Activated naive CD8-positive, alpha-beta T cell treated with anti-CD3 and anti-CD28 coated beads, Interleukin-2, amount 10 ng/mL, durations not matched to agents 7 days and 5 days (primary cell): Measurements from ENCODE around the gene C19orf85. TPM values are rescaled to one million over a fixed set of nuclear protein-coding genes. Genes with fewer than 3 reads are reported as not detected.
"Not testable (repeated sequence)": the region's sequence is repeated elsewhere in the genome, so short reads cannot be mapped to it uniquely, and the experiment has no call there.

Experiments
- ATAC-seq: fragments of 150-1000 bp; cut with Tn5 transposase; one replicate; pipeline ENCODE4 v1.10.0; 2021; ENCODE audit warnings: low read depth, moderate library complexity
- POLR2A ChIA-PET: fragments of 350-600 bp; sonication (Branson Sonifier 250); formaldehyde crosslinking; loops from one replicate; lab custom pipeline; 2021; ENCODE audit warnings: antibody characterized with exemption; lab: Charles Lee
- DNase-seq: peaks from one replicate; pipeline ENCODE4 v3.0.0; 2021
- H3K27ac Mint-ChIP-seq: one replicate; pipeline ENCODE4 v1.8.0; 2022; ENCODE audit warnings: mild to moderate bottlenecking, mixed read lengths
- H3K27me3 Mint-ChIP-seq: one replicate; pipeline ENCODE4 v1.8.0; 2022; ENCODE audit warnings: mild to moderate bottlenecking, moderate library complexity, mixed read lengths
- H3K36me3 Mint-ChIP-seq: one replicate; pipeline ENCODE4 v1.8.0; 2021; ENCODE audit warnings: mild to moderate bottlenecking, mixed read lengths
- H3K4me1 Mint-ChIP-seq: one replicate; pipeline ENCODE4 v1.8.0; 2021; ENCODE audit warnings: mixed read lengths
- H3K4me3 Mint-ChIP-seq: one replicate; pipeline ENCODE4 v1.8.0; 2022; ENCODE audit warnings: mild to moderate bottlenecking, moderate library complexity, mixed read lengths
- H3K9me3 Mint-ChIP-seq: one replicate; pipeline ENCODE4 v1.8.0; 2021; ENCODE audit warnings: mixed read lengths
- total RNA-seq, 2 experiments: library from RNA; stranded (reverse); gene quantifications; one replicate each; pipeline ENCODE4 v1.2.3, GENCODE V29; 2021

The C19orf85 gene
- total RNA-seq, 2 experiments from 2014 or later = not detected

GRCh38 chr19:55456347-55456746 is 8.2 kb downstream of the C19orf85 start:
- no peak overlapping the region for H3K4me3 Mint-ChIP-seq
- DNase-seq (no peak), ATAC-seq (no peak)
- POLR2A ChIA-PET = no interaction called here
- no peak overlapping the region for H3K27ac Mint-ChIP-seq
- H3K4me1 Mint-ChIP-seq = peaks cover 9% of the 10 kb centered on the region
- peaks cover 8% of the 10 kb centered on the region for H3K36me3 Mint-ChIP-seq
- peaks cover 16% of the 10 kb centered on the region for H3K27me3 Mint-ChIP-seq
- H3K9me3 Mint-ChIP-seq = no peaks in the 10 kb centered on the region

- no peak for DNase-seq
Measured at GRCh38 chr19:55455576-55456235, 8.8 kb downstream of the C19orf85 start.

DNA sequence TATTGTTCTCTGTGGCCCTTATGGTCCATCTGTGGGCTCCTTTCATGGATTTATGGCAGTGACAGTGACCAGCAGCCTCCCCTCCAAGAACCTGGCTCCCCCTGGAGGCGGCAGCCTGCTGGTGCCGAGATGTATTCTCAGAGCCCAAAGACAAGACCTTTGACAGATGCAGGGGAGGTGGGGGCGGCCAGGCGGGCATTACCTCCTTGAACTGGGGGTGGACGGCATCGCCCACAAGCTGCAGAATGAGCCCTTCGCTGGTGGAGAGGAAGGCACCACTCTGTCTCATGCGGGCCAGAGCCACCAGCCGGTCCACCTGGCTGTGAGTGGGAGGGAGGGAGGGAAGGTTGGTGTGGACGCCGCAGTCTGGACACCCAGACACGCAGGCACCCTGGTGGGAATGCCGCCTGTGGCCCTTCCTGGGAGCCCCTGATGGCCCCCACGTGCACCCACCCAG is 9.7 kb downstream of the C19orf85 start:
- no peaks in the 10 kb centered on the region for H3K9me3 Mint-ChIP-seq
- POLR2A ChIA-PET = no interaction called here
- peak; percentile 46 for ATAC-seq
- peaks cover 25% of the 10 kb centered on the region for H3K27me3 Mint-ChIP-seq
- H3K36me3 Mint-ChIP-seq = peaks cover 8% of the 10 kb centered on the region
- DNase-seq = peak; percentile 65
- peaks cover 5% of the 10 kb centered on the region for H3K4me1 Mint-ChIP-seq
- H3K27ac Mint-ChIP-seq = no peak overlapping the region
- no peak overlapping the region for H3K4me3 Mint-ChIP-seq

More at GRCh38 chr19:55455576-55456235, 8.8 kb downstream of the C19orf85 start:
- H3K27me3 Mint-ChIP-seq = peaks cover 21% of the 10 kb centered on the region
- no peaks in the 10 kb centered on the region for H3K9me3 Mint-ChIP-seq
- no peak for ATAC-seq
- POLR2A ChIA-PET = no interaction called here
- no peak overlapping the region for H3K27ac Mint-ChIP-seq
- H3K4me1 Mint-ChIP-seq = peaks cover 7% of the 10 kb centered on the region
- no peak overlapping the region for H3K4me3 Mint-ChIP-seq
- peaks cover 8% of the 10 kb centered on the region for H3K36me3 Mint-ChIP-seq

DNA sequence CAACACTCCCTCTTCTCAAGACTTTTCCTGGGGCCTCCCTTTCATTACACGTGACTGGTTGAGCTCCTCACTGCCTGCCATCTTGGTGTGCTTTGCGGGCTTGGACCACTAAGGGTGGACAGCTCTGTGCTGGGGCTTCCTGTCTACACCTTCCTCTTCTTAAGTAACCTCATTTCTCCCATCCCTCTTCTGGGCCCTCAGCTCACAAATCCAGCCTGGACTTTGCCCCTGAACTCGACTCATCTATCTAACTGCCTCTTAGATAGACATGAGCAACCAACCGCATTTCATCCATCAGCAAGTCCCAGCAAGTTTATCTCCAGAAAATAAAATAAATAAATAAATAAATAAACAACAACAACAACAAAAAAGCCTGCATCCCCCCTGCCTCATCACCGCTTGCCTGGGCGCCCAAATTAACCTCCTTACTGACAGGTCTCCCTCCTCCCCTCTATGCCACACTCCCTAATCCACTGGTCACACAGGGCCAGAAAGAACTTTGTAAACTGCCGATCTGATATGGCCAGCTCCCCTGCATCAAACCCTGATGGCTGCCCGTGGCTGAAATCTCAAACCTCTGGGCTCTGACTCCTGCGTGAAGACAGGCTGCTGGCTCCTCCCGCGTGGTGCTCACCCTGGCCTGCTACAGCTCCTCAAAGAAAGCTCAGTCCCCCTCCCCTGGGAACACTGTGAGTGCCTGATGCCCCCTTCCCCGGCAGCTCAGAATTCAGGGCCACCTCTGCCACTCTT is 10.9 kb downstream of the C19orf85 start:
- H3K4me3 Mint-ChIP-seq = no peak overlapping the region
- H3K27ac Mint-ChIP-seq = no peak overlapping the region
- ATAC-seq (no peak), DNase-seq (no peak)
- H3K4me1 Mint-ChIP-seq = peaks cover 5% of the 10 kb centered on the region
- no peaks in the 10 kb centered on the region for H3K9me3 Mint-ChIP-seq
- peaks cover 8% of the 10 kb centered on the region for H3K36me3 Mint-ChIP-seq
- peaks cover 25% of the 10 kb centered on the region for H3K27me3 Mint-ChIP-seq
- POLR2A ChIA-PET = interaction anchor here (0.5 to 0.7 kb wide), 2 partner anchors 16 to 22 kb away, joined by 3 to 4 read pairs; partner anchors contain the start of gene ZNF628

DNA sequence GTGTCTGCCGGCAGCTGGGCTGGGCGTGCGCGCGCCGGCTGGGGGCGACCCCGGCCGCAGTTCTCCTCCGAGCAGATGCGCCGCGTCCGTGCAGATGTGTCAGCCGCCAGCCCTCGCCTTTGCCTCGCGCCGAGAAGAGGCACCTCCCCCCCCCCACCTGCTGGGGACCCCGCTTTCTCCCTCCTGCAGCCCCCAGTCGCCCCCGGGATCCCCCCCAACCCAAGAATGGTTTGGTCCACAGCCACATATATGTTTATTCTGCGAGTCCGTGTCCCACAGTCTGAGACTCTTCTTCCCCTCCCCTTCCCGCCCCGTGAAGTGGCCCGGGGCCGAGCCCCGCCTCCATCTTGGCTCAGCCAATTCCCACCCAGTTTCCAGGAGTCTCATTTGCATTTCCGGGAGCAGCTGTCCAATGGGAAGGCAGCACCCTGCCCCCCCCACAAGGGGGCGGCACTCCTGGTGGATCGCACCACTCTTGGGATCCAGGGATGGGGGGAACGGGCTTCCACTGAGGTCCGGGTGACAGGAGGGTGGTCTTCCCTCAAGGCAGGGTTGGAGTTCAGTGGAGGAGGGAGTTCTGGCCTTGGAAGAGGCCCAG is 11.7 kb downstream of the C19orf85 start:
- POLR2A ChIA-PET = no interaction called here
- Mint-ChIP-seq H3K27ac (no peak overlapping the region), H3K36me3 (peaks cover 8% of the 10 kb centered on the region), H3K4me3 (no peak overlapping the region), H3K9me3 (no peaks in the 10 kb centered on the region), H3K4me1 (peaks cover 4% of the 10 kb centered on the region), H3K27me3 (peaks cover 25% of the 10 kb centered on the region)
- peak; percentile 18 for ATAC-seq
- DNase-seq = no peak

GRCh38 chr19:55451965-55452748 is 12.4 kb downstream of the C19orf85 start:
- DNase-seq (no peak), ATAC-seq (no peak)
- Mint-ChIP-seq H3K36me3 (peaks cover 8% of the 10 kb centered on the region), H3K9me3 (no peaks in the 10 kb centered on the region), H3K4me3 (no peak overlapping the region), H3K27me3 (peaks cover 25% of the 10 kb centered on the region), H3K4me1 (peaks cover 4% of the 10 kb centered on the region), H3K27ac (no peak overlapping the region)
- POLR2A ChIA-PET = no interaction called here

- ATAC-seq (no peak), DNase-seq (no peak)
- Mint-ChIP-seq H3K9me3 (no peaks in the 10 kb centered on the region), H3K27me3 (peaks cover 25% of the 10 kb centered on the region), H3K27ac (no peak overlapping the region), H3K4me3 (no peak overlapping the region), H3K4me1 (peaks cover 4% of the 10 kb centered on the region), H3K36me3 (peaks cover 8% of the 10 kb centered on the region)
- POLR2A ChIA-PET = no interaction called here
Measured at GRCh38 chr19:55451163-55451964, 13.2 kb downstream of the C19orf85 start.

GRCh38 chr19:55449469-55449868 is 15.1 kb downstream of the C19orf85 start:
- peaks cover 4% of the 10 kb centered on the region for H3K4me1 Mint-ChIP-seq
- peaks cover 40% of the 10 kb centered on the region for H3K27me3 Mint-ChIP-seq
- DNase-seq = no peak
- H3K9me3 Mint-ChIP-seq = no peaks in the 10 kb centered on the region
- no peak overlapping the region for H3K4me3 Mint-ChIP-seq
- POLR2A ChIA-PET = interaction anchor here (1.0 kb wide), 1 partner anchor 42 kb away, joined by 4 read pairs; the partner anchor contains the start of gene UBE2S
- H3K36me3 Mint-ChIP-seq = peaks cover 6% of the 10 kb centered on the region
- H3K27ac Mint-ChIP-seq = no peak overlapping the region
- ATAC-seq = no peak

- H3K4me1 Mint-ChIP-seq, H3K9me3 Mint-ChIP-seq, H3K4me3 Mint-ChIP-seq, H3K36me3 Mint-ChIP-seq, POLR2A ChIA-PET, H3K27ac Mint-ChIP-seq, DNase-seq, ATAC-seq: not testable (repeated sequence)
- peaks cover 45% of the 10 kb centered on the region for H3K27me3 Mint-ChIP-seq
Measured at GRCh38 chr19:55448175-55448490, 16.4 kb downstream of the C19orf85 start.

- H3K36me3 Mint-ChIP-seq = no peaks in the 10 kb centered on the region
- peak; percentile 34 for ATAC-seq
- H3K9me3 Mint-ChIP-seq = no peaks in the 10 kb centered on the region
- POLR2A ChIA-PET = no interaction called here
- H3K27ac Mint-ChIP-seq = no peak overlapping the region
- no peak overlapping the region for H3K4me3 Mint-ChIP-seq
- DNase-seq = no peak
- H3K27me3 Mint-ChIP-seq = peaks cover 48% of the 10 kb centered on the region
- peaks cover 4% of the 10 kb centered on the region for H3K4me1 Mint-ChIP-seq
Measured at GRCh38 chr19:55447421-55448174, 17.0 kb downstream of the C19orf85 start.

DNA sequence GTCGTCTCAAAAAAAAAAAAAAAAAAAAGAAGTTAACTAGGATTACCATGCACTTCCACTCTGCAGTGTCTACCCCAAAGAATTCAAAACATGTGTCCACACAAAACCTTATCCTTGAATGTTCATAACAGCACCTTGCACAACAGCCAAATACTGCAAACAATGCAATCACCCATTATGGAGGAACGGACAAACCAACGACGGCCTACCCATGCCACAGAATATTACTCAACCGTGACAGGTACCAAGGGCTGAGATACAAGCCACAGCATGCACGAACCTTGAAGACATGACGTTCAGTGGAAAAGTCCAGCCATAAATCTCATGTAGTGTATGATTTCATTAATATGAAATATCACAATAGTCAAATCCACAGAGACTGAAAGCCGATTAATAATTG is 18.5 kb downstream of the C19orf85 start:
- Mint-ChIP-seq H3K36me3 (no peaks in the 10 kb centered on the region), H3K9me3 (no peaks in the 10 kb centered on the region), H3K4me1 (peaks cover 10% of the 10 kb centered on the region), H3K4me3 (no peak overlapping the region), H3K27ac (no peak overlapping the region), H3K27me3 (peaks cover 50% of the 10 kb centered on the region)
- DNase-seq (no peak), ATAC-seq (no peak)
- POLR2A ChIA-PET = interaction anchor here (0.7 kb wide), 1 partner anchor 12 kb away, joined by 4 read pairs; no protein-coding TSS in a partner anchor

DNA sequence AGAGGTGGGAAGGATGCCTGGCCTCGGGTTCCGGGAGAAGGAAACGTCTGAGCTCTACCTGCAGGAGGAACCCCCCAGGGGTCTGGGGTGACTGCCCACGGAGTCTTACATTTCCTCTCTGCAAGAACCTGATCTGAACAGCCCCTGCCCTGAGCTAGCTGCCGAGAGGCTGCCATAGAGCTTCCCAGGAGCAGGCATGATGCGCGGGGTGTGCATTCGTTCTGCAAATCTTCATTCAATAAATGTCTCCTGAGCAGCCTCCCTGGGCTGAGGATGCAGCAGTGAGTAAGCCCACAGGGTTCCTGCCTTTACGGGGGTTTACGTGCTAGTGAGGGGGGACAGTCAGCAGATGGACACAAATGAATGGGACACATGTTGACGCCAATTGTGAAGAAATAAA is 19.9 kb downstream of the C19orf85 start:
- H3K27me3 Mint-ChIP-seq = peaks cover 50% of the 10 kb centered on the region
- H3K4me3 Mint-ChIP-seq = no peak overlapping the region
- no peak for ATAC-seq
- POLR2A ChIA-PET = no interaction called here
- H3K27ac Mint-ChIP-seq = no peak overlapping the region
- peaks cover 1% of the 10 kb centered on the region for H3K36me3 Mint-ChIP-seq
- no peaks in the 10 kb centered on the region for H3K9me3 Mint-ChIP-seq
- H3K4me1 Mint-ChIP-seq = peaks cover 14% of the 10 kb centered on the region
- DNase-seq = no peak
